Measurements from ENCODE around the gene THSD4. TPM values are rescaled to one million over a fixed set of nuclear protein-coding genes. Genes with fewer than 3 reads are reported as not detected.

The THSD4 gene
- total and polyA plus RNA-seq, 2 of the 8 experiments (the other 6 are each of a cell fraction or from before 2014, with no cell fraction given): 2.5 to 6.2 TPM

GRCh38 chr15:71800190-71800589, 684.9 kb downstream of the THSD4 start:
- 90% methylated on average over 3 of the region's 3 CpGs; no CpG with 5 or more reads in 1 of the 2 experiments for WGBS, 2 experiments (ENCODE audit: extremely low coverage in 1 of 2, insufficient coverage in 1 of 2, insufficient read length in 1 of 2, insufficient replicate concordance in 2 of 2, low coverage in 1 of 2, low lambda C conversion rate in 2 of 2, missing lambda C conversion rate in 1 of 2)
- Histone ChIP-seq H3K23me2 (ENCODE audit: low read depth, low read length) (no peaks in the 10 kb centered on the region), H3K27me3 (replicated peaks in 1 of 4; ENCODE audit: control insufficient read depth in 3 of 4, extremely low read depth in 1 of 4, insufficient read depth in 3 of 4, low read length in 3 of 4) (no peaks in the 10 kb centered on the region), H3K79me1 (ENCODE audit: low read depth, low read length) (no peaks in the 10 kb centered on the region), H2BK120ac (replicated peaks; ENCODE audit: low read depth, low read length) (no peak overlapping the region), H3K9me3 (ENCODE audit: insufficient read depth in 2 of 2, low read depth in 1 of 2, low read length in 1 of 2) (no peaks in the 10 kb centered on the region), H3K9ac (replicated peaks in 1 of 4; ENCODE audit: extremely low read depth in 1 of 4, low read depth in 3 of 4, low read length in 3 of 4) (no peak overlapping the region; a peak in 1 of 7 replicates), H3K18ac (ENCODE audit: extremely low read depth, low read length) (no peak overlapping the region), H4K5ac (ENCODE audit: insufficient read length, low read depth, low read length) (no peak overlapping the region), H2AK5ac (ENCODE audit: low read depth, low read length) (peak overlapping the region; percentile 65; the same call in 1 of the 2 replicates), H4K8ac (ENCODE audit: extremely low read depth, insufficient read depth, low read length) (no peak overlapping the region), H3K79me2 (ENCODE audit: control insufficient read depth in 1 of 2, insufficient read depth in 2 of 2, low read length in 2 of 2) (no peaks in the 10 kb centered on the region), H3K56ac (replicated peaks; ENCODE audit: insufficient read length, low read depth, low read length) (no peak overlapping the region), H4K91ac (replicated peaks; ENCODE audit: insufficient read length, low read length) (no peak overlapping the region), H3K4me2 (ENCODE audit: insufficient read depth in 1 of 2, low read depth in 2 of 2, low read length in 2 of 2) (no peak overlapping the region), H2BK15ac (ENCODE audit: low read length) (0 out of 2 replicates have a peak overlapping the region, but pooled peaks have one; percentile 61), H3K36me3 (ENCODE audit: control insufficient read depth in 2 of 4, insufficient read depth in 4 of 4, low read length in 3 of 4) (no peaks in the 10 kb centered on the region), H3K14ac (ENCODE audit: insufficient read length) (no peak overlapping the region), H2BK12ac (ENCODE audit: low read depth, low read length) (peak overlapping the region; percentile 85), H2BK20ac (ENCODE audit: low read length) (peak overlapping the region; percentile 55), H3K4me3 (ENCODE audit: extremely low read depth in 1 of 4, insufficient read depth in 2 of 4, low read depth in 3 of 4, low read length in 4 of 4) (no peak overlapping the region), H2BK5ac (ENCODE audit: low read depth, low read length) (peak overlapping the region; percentile 44; the same call in 1 of the 2 replicates), H3K27ac (ENCODE audit: low read depth, low read length) (no peak overlapping the region), H3K4me1 (replicated peaks in 1 of 4; ENCODE audit: control insufficient read depth in 3 of 4, insufficient read depth in 4 of 4, low read length in 3 of 4) (peaks cover 0 to 4% (median 1%) of the 10 kb centered on the region in 4 experiments; a peak in 3 of 7 replicates), H3K4ac (replicated peaks; ENCODE audit: insufficient read length, low read depth, low read length) (peak overlapping the region; percentile 1), H4K20me1 (replicated peaks in 1 of 2; ENCODE audit: control insufficient read depth in 1 of 2, insufficient read depth in 2 of 2, low read length in 2 of 2) (no peaks in the 10 kb centered on the region), H3K23ac (ENCODE audit: insufficient read length) (no peak overlapping the region), H2AFZ (ENCODE audit: low read length) (no peak overlapping the region)
- DNase-seq (ENCODE audit: low read depth in 1 of 2, low spot score in 2 of 2) (no peak), FAIRE-seq (no peak)
- ChIA-PET POLR2A (ENCODE audit: partially characterized antibody) (no interaction called here), CTCF (ENCODE audit: partially characterized antibody) (interaction anchor here (0.6 to 5.6 kb wide), 23 partner anchors 10 to 1040 kb away, joined by 3 to 67 read pairs (median 7); no protein-coding TSS in a partner anchor)
- no peak for TF ChIP-seq ATF3 (IDR thresholded peaks at IDR 0.05; ENCODE audit: insufficient read depth, low read depth, low read length)

Measured in H1 (cell line).